Natural killer cell (primary cell): ENCODE data around the gene GPSM1. TPM values are rescaled to one million over a fixed set of nuclear protein-coding genes. Genes with fewer than 3 reads are reported as not detected.

ENCODE experiments used
- ATAC-seq, 3 donors: fragments of 150-1000 bp in 2 of 3; fragments of 200-7000 bp in 1 of 3; cut with Tn5 transposase; 1 replicate in 1 of 3; 2 replicates in 2 of 3; pipeline ENCODE4 v1.10.0; 2021; ENCODE audit warnings: mild to moderate bottlenecking in 2 of 3, moderate library complexity in 2 of 3
- DNase-seq, 2 donors: peaks; one replicate each; pipeline versions ENCODE4 v3.0.0 to v3.0.0-alpha.2; 2013 to 2021; ENCODE audit warnings: mixed read lengths in 1 of 2
- H3K27ac ChIP-seq: one replicate; pipeline ENCODE4 v1.5.1; 2013; ENCODE audit warnings: mild to moderate bottlenecking, low read length
- H3K27me3 ChIP-seq: one replicate; pipeline ENCODE4 v1.6.1; 2013; ENCODE audit warnings: low read length; ENCODE audit not compliant: control insufficient read depth, insufficient read depth
- H3K36me3 ChIP-seq: one replicate; pipeline ENCODE4 v1.6.1; 2013; ENCODE audit warnings: low read length; ENCODE audit not compliant: control insufficient read depth, insufficient read depth
- H3K4me1 ChIP-seq: one replicate; pipeline ENCODE4 v1.6.1; 2013; ENCODE audit warnings: low read length; ENCODE audit not compliant: control insufficient read depth, insufficient read depth
- H3K4me3 ChIP-seq: one replicate; pipeline ENCODE4 v1.5.1; 2013; ENCODE audit warnings: low read length
- H3K9me3 ChIP-seq: one replicate; pipeline ENCODE4 v1.6.1; 2013; ENCODE audit warnings: low read length; ENCODE audit not compliant: control insufficient read depth, insufficient read depth
- H3K27ac Mint-ChIP-seq, 2 donors: one replicate each; pipeline ENCODE4 v1.8.0; 2022; ENCODE audit warnings: mild to moderate bottlenecking in 2 of 2, mixed read lengths in 2 of 2, moderate library complexity in 1 of 2
- H3K27me3 Mint-ChIP-seq, 2 donors: one replicate each; pipeline ENCODE4 v1.8.0; 2022; ENCODE audit warnings: low read depth in 2 of 2, mixed read lengths in 2 of 2
- H3K36me3 Mint-ChIP-seq: one replicate; pipeline ENCODE4 v1.8.0; 2022; ENCODE audit warnings: mixed read lengths
- H3K4me1 Mint-ChIP-seq, 2 donors: one replicate each; pipeline ENCODE4 v1.8.0; 2022; ENCODE audit warnings: mixed read lengths in 2 of 2
- H3K4me3 Mint-ChIP-seq: one replicate; pipeline ENCODE4 v1.8.0; 2022; ENCODE audit warnings: mild to moderate bottlenecking, moderate library complexity, mixed read lengths
- H3K9me3 Mint-ChIP-seq, 2 donors: one replicate each; pipeline ENCODE4 v1.8.0; 2022; ENCODE audit warnings: mixed read lengths in 2 of 2
- CTCF ChIP-seq: fragments of 200-600 bp; IDR thresholded peaks from one replicate; pipeline ENCODE4 v1.8.0; 2022; ENCODE audit warnings: antibody characterized with exemption
- WGBS: methylation state at CpG from one replicate; pipeline ENCODE4 v1.1.7; 2013; ENCODE audit warnings: missing lambda C conversion rate; ENCODE audit not compliant: insufficient coverage; 5-methylcytosine and 5-hydroxymethylcytosine counted together
- intact Hi-C: fragments of 100-400 bp; cut with micrococcal nuclease; formaldehyde crosslinking; loops from one replicate; pipeline ENCODE4 v1.14.2; 2022
- total RNA-seq, 4 donors: library from RNA; stranded (reverse); fragments of 120-200 nt in 1 of 4; gene quantifications; one replicate each; pipeline versions ENCODE4 v1.2.3 to v1.2.4, GENCODE V29; 2013 to 2022

GPSM1 gene
- total RNA-seq, 3 donors from 2014 or later (not counting 1 experiment from before 2014, with no cell fraction given) = 2.6 to 4.2 (median 3.4) TPM

- Histone ChIP-seq H3K4me1 (peaks cover 16% of the 10 kb centered on the region), H3K27ac (no peak overlapping the region), H3K27me3 (no peaks in the 10 kb centered on the region), H3K9me3 (no peaks in the 10 kb centered on the region), H3K36me3 (peaks cover 42% of the 10 kb centered on the region), H3K4me3 (no peak overlapping the region)
- ATAC-seq (no peak), DNase-seq (no peak)
- intact Hi-C loops = no loop called here
- TF ChIP-seq CTCF = no peak
- H3K4me1 Mint-ChIP-seq = peaks cover 9 to 12% of the 10 kb centered on the region in 2 donors
- H3K27ac Mint-ChIP-seq = no peak overlapping the region
- H3K36me3 Mint-ChIP-seq = no peaks in the 10 kb centered on the region
- 94% methylated on average over 21 of the region's 21 CpGs for WGBS
- no peak overlapping the region for H3K4me3 Mint-ChIP-seq
- no peaks in the 10 kb centered on the region for H3K27me3 Mint-ChIP-seq
- no peaks in the 10 kb centered on the region for H3K9me3 Mint-ChIP-seq
Observed at GRCh38 chr9:136394312-136395019, 67.1 kb downstream of the GPSM1 start.

- Histone ChIP-seq H3K4me1 (peaks cover 17% of the 10 kb centered on the region), H3K27ac (no peak overlapping the region), H3K27me3 (no peaks in the 10 kb centered on the region), H3K9me3 (no peaks in the 10 kb centered on the region), H3K4me3 (no peak overlapping the region), H3K36me3 (peaks cover 42% of the 10 kb centered on the region)
- DNase-seq (no peak), ATAC-seq (no peak)
- H3K9me3 Mint-ChIP-seq = no peaks in the 10 kb centered on the region
- intact Hi-C loops = no loop called here
- H3K4me3 Mint-ChIP-seq = no peak overlapping the region
- peaks cover 10 to 12% of the 10 kb centered on the region in 2 donors for H3K4me1 Mint-ChIP-seq
- H3K27me3 Mint-ChIP-seq = no peaks in the 10 kb centered on the region
- H3K27ac Mint-ChIP-seq = no peak overlapping the region
- 95% methylated on average over 13 of the region's 13 CpGs for WGBS
- TF ChIP-seq CTCF = no peak
- no peaks in the 10 kb centered on the region for H3K36me3 Mint-ChIP-seq
Observed at GRCh38 chr9:136395020-136395340, 67.6 kb downstream of the GPSM1 start.

- TF ChIP-seq CTCF = no peak
- Mint-ChIP-seq H3K4me3 (no peak overlapping the region), H3K4me1 (peaks cover 11 to 12% of the 10 kb centered on the region in 2 donors), H3K27ac (no peak overlapping the region), H3K9me3 (no peaks in the 10 kb centered on the region), H3K36me3 (no peaks in the 10 kb centered on the region), H3K27me3 (no peaks in the 10 kb centered on the region)
- H3K4me3 ChIP-seq = no peak overlapping the region
- peaks cover 22% of the 10 kb centered on the region for H3K4me1 ChIP-seq
- 98% methylated on average over 26 of the region's 26 CpGs for WGBS
- intact Hi-C loops = no loop called here
- peaks cover 42% of the 10 kb centered on the region for H3K36me3 ChIP-seq
- DNase-seq = no peak
- no peaks in the 10 kb centered on the region for H3K27me3 ChIP-seq
- ATAC-seq = no peak
- H3K27ac ChIP-seq = no peak overlapping the region
- H3K9me3 ChIP-seq = no peaks in the 10 kb centered on the region
Observed at GRCh38 chr9:136395345-136396218, 68.2 kb downstream of the GPSM1 start.
